BLaER1 treated with 17β-estradiol and CSF1 and Interleukin-3, amounts not matched to agents 10 nM and 100 nM (cell line): Measurements from ENCODE around the gene OTP.
A peak's percentile ranks its signal among the peaks of the same experiment; 100 is the strongest.
"Not testable (repeated sequence)": the region's sequence is repeated elsewhere in the genome, so short reads cannot be mapped to it uniquely, and the experiment has no call there.

Experiments
- H3K27ac ChIP-seq, 11 experiments: shearing (Covaris generic); formaldehyde crosslinking; 2 replicates each; pipeline ENCODE4 v1.8.1; 2022
- H3K27me3 ChIP-seq, 11 experiments: shearing (Covaris generic); formaldehyde crosslinking; 2 replicates each; pipeline ENCODE4 v1.8.1; 2022
- H3K36me3 ChIP-seq, 11 experiments: shearing (Covaris generic); formaldehyde crosslinking; 2 replicates each; pipeline ENCODE4 v1.8.1; 2022
- H3K4me1 ChIP-seq, 10 experiments: shearing (Covaris generic); formaldehyde crosslinking; 2 replicates each; pipeline ENCODE4 v1.8.1; 2022
- H3K4me2 ChIP-seq, 11 experiments: shearing (Covaris generic); formaldehyde crosslinking; 2 replicates each; pipeline ENCODE4 v1.8.1; 2022
- H3K4me3 ChIP-seq, 10 experiments: shearing (Covaris generic); formaldehyde crosslinking; 2 replicates each; pipeline ENCODE4 v1.8.1; 2022
- H3K9ac ChIP-seq, 11 experiments: shearing (Covaris generic); formaldehyde crosslinking; 2 replicates each; pipeline ENCODE4 v1.8.1; 2022
- H3K9me3 ChIP-seq, 11 experiments: shearing (Covaris generic); formaldehyde crosslinking; replicated peaks in 1 of 11; 2 replicates each; pipeline ENCODE4 v1.8.1; 2022
- H4K20me1 ChIP-seq, 11 experiments: shearing (Covaris generic); formaldehyde crosslinking; 2 replicates each; pipeline ENCODE4 v1.8.1; 2022
- Cebpa-rat ChIP-seq, 11 experiments: shearing (Covaris generic); IDR thresholded peaks; 2 replicates each; pipeline ENCODE4 v1.8.1; 2022

Gene OTP

GRCh38 chr5:77599679-77600078 is 38.8 kb downstream of the OTP start:
- no peak overlapping the region for H3K4me2 ChIP-seq
- no peak overlapping the region for H3K9ac ChIP-seq
- no peak overlapping the region for H3K27ac ChIP-seq
- no peaks in the 10 kb centered on the region for H3K36me3 ChIP-seq
- peaks cover 0 to 13% (median 7%) of the 10 kb centered on the region in 10 experiments; a peak in 10 of 20 replicates for H3K4me1 ChIP-seq
- no peaks in the 10 kb centered on the region for H4K20me1 ChIP-seq
- H3K27me3 ChIP-seq = no peaks in the 10 kb centered on the region
- TF ChIP-seq Cebpa-rat (IDR thresholded peaks at IDR 0.05) = no peak
- H3K9me3 ChIP-seq = peaks cover 0 to 19% (median 14%) of the 10 kb centered on the region in 11 experiments; a peak in 14 of 22 replicates
- no peak overlapping the region for H3K4me3 ChIP-seq

DNA sequence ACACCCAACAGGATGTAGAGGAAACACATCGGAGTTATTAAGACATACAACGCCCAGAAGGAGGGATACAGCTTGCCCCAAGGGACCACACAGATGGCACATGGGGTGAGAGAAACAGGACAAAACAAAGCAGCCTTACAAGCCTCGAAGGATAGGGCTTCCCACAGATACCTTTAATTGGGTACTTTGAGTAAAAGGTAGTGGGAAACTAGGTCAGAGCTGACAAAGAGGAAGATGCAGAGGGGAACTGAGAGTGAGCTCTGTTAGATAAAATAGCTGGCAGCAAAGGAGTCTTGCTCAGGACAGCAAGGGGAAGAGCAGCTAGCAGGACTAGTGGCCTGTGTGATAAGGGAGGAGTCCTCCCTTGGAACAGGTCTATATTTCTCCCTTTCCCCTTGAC is 48.2 kb downstream of the OTP start:
- peaks cover 6 to 35% (median 19%) of the 10 kb centered on the region in 10 experiments; a peak in 18 of 20 replicates for H3K4me1 ChIP-seq
- H3K4me2 ChIP-seq = peak overlapping the region; percentile 24 to 79 (median 48); a peak in 20 of 22 replicates
- 0 out of 20 replicates have a peak overlapping the region, but pooled peaks of 1 of the 10 experiments have one; percentile 1 for H3K4me3 ChIP-seq
- H3K9me3 ChIP-seq = peaks cover 9 to 27% (median 15%) of the 10 kb centered on the region in 11 experiments
- no peaks in the 10 kb centered on the region for H4K20me1 ChIP-seq
- H3K9ac ChIP-seq = peak overlapping the region in 4 of 11 experiments; percentile 33 to 68 (median 53); a peak in 7 of 22 replicates
- H3K36me3 ChIP-seq = 0 out of 22 replicates have a peak, but pooled peaks cover 0 to 4% (median 0%) of the 10 kb centered on the region in 11 experiments
- H3K27ac ChIP-seq = peak overlapping the region in 6 of 11 experiments; percentile 32 to 83 (median 65); a peak in 12 of 22 replicates
- peak in 3 of 11 experiments; percentile 33 to 58 (median 46); a peak in 3 of 22 replicates for TF ChIP-seq Cebpa-rat (IDR thresholded peaks at IDR 0.05)
- no peaks in the 10 kb centered on the region for H3K27me3 ChIP-seq

DNA sequence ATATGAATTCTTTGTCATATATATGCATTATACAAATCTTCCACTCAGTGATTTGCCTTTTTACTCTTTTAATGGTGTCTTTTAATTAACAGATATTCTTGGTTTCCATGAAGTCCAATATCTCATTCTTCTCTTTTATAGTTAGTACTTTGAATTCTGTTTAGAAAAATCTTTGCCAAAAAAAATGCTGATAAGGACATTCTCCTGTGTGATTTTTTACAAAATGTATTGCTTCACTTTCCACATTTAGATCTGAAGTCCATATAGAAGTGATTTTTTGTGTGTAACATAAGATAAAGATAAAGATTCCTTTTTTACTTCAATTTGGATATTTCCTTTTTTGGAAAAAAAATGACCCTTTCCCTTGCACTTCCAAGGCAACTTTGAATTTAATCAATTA is 50.3 kb downstream of the OTP start:
- H3K27ac ChIP-seq = no peak overlapping the region
- no peak overlapping the region for H3K4me2 ChIP-seq
- no peaks in the 10 kb centered on the region for H3K27me3 ChIP-seq
- TF ChIP-seq Cebpa-rat (IDR thresholded peaks at IDR 0.05) = no peak
- H3K9ac ChIP-seq = no peak overlapping the region
- no peak overlapping the region for H3K4me3 ChIP-seq
- peaks cover 6 to 24% (median 13%) of the 10 kb centered on the region in 10 experiments; a peak in 18 of 20 replicates for H3K4me1 ChIP-seq
- H3K36me3 ChIP-seq = 0 out of 22 replicates have a peak, but pooled peaks cover 0 to 4% (median 0%) of the 10 kb centered on the region in 11 experiments
- H4K20me1 ChIP-seq = no peaks in the 10 kb centered on the region
- H3K9me3 ChIP-seq = peaks cover 9 to 27% (median 16%) of the 10 kb centered on the region in 11 experiments

DNA sequence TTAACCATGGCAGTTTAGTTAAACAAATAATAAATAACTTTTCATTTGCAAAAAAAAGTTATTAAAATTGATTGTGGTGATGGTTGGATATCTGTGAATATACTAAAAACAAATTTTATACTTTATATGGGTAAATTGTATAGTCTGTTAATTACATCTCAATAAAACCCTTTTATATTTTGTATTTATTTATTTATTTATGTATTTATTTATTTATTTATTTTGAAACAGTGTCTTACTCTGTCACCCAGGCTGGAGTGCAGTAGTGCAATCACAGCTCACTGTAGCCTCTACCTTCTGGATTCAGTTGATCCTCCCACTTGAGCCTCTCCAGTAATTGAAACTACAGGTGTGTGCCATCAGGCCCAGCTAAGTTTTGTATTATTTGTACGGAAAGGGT is 52.4 kb downstream of the OTP start:
- Histone ChIP-seq H3K36me3 (no peaks in the 10 kb centered on the region), H3K9me3 (peaks cover 0 to 21% (median 8%) of the 10 kb centered on the region in 11 experiments; a peak in 8 of 22 replicates), H3K4me3 (no peak overlapping the region), H3K4me2 (no peak overlapping the region), H3K9ac (no peak overlapping the region), H3K4me1 (peaks cover 6 to 19% (median 10%) of the 10 kb centered on the region in 10 experiments; a peak in 18 of 20 replicates), H3K27me3 (no peaks in the 10 kb centered on the region), H3K27ac (no peak overlapping the region), H4K20me1 (no peaks in the 10 kb centered on the region)
- TF ChIP-seq Cebpa-rat (IDR thresholded peaks at IDR 0.05) = no peak

GRCh38 chr5:77582143-77582542 is 56.4 kb downstream of the OTP start:
- not testable (repeated sequence) for H3K9ac ChIP-seq, H3K27me3 ChIP-seq, H3K36me3 ChIP-seq, H3K4me2 ChIP-seq, H3K4me1 ChIP-seq, H3K4me3 ChIP-seq, H4K20me1 ChIP-seq, H3K27ac ChIP-seq
- H3K9me3 ChIP-seq = peaks cover 4 to 18% (median 11%) of the 10 kb centered on the region in 11 experiments; a peak in 11 of 22 replicates
